ENCODE results near the gene IL15. TPM values are rescaled to one million over a fixed set of nuclear protein-coding genes. Genes with fewer than 3 reads are reported as not detected.

Gene IL15
- total RNA-seq, 2 donors from 2014 or later, result 2.0 to 4.2 TPM

- Histone ChIP-seq H3K4me3 (no peak overlapping the region), H3K4me1 (no peaks in the 10 kb centered on the region)
Measured at GRCh38 chr4:141659539-141659938, 23.2 kb downstream of the IL15 start.

GRCh38 chr4:141660880-141661279 is 24.5 kb downstream of the IL15 start:
- no peak for TF ChIP-seq CTCF (IDR thresholded peaks at IDR 0.05)
- DNase-seq (ENCODE audit: low spot score), result no peak
- H3K27ac ChIP-seq, result no peak overlapping the region
- H3K4me1 ChIP-seq, result no peaks in the 10 kb centered on the region
- no peaks in the 10 kb centered on the region for H3K27me3 ChIP-seq
- H3K9me3 ChIP-seq, result no peaks in the 10 kb centered on the region
- H3K36me3 ChIP-seq, result no peaks in the 10 kb centered on the region
- no peak overlapping the region for H3K4me3 ChIP-seq

More at GRCh38 chr4:141659539-141659938, 23.2 kb downstream of the IL15 start:
- Histone ChIP-seq H3K36me3 (no peaks in the 10 kb centered on the region), H3K27ac (no peak overlapping the region), H3K27me3 (no peaks in the 10 kb centered on the region), H3K9me3 (no peaks in the 10 kb centered on the region)
- no peak for TF ChIP-seq CTCF (IDR thresholded peaks at IDR 0.05)
- DNase-seq (ENCODE audit: low spot score), result no peak

GRCh38 chr4:141668200-141668910 is 32.0 kb downstream of the IL15 start:
- no peaks in the 10 kb centered on the region for H3K9me3 ChIP-seq
- no peaks in the 10 kb centered on the region for H3K27me3 ChIP-seq
- no peak overlapping the region for H3K27ac ChIP-seq
- no peak for TF ChIP-seq CTCF (IDR thresholded peaks at IDR 0.05)
- no peak overlapping the region for H3K4me3 ChIP-seq
- no peaks in the 10 kb centered on the region for H3K36me3 ChIP-seq
- H3K4me1 ChIP-seq, result peaks cover 0 to 6% of the 10 kb centered on the region in 2 donors
- no peak for DNase-seq (ENCODE audit: low spot score)

GRCh38 chr4:141669501-141669900 is 33.1 kb downstream of the IL15 start:
- Histone ChIP-seq H3K4me3 (no peak overlapping the region), H3K36me3 (no peaks in the 10 kb centered on the region), H3K27ac (no peak overlapping the region), H3K27me3 (no peaks in the 10 kb centered on the region), H3K9me3 (no peaks in the 10 kb centered on the region), H3K4me1 (peaks cover 0 to 6% of the 10 kb centered on the region in 2 donors)
- TF ChIP-seq CTCF (IDR thresholded peaks at IDR 0.05), result no peak
- DNase-seq (ENCODE audit: low spot score), result no peak

- no peak for TF ChIP-seq CTCF (IDR thresholded peaks at IDR 0.05)
- Histone ChIP-seq H3K9me3 (no peaks in the 10 kb centered on the region), H3K4me3 (no peak overlapping the region), H3K27ac (no peak overlapping the region), H3K36me3 (no peaks in the 10 kb centered on the region), H3K27me3 (no peaks in the 10 kb centered on the region), H3K4me1 (no peaks in the 10 kb centered on the region)
- DNase-seq (ENCODE audit: low spot score), result no peak
Measured at GRCh38 chr4:141675384-141675783, 39.0 kb downstream of the IL15 start.

All from right atrium auricular region (tissue), 2 donors.